ENCODE measurements around the gene EXO1. TPM values are rescaled to one million over a fixed set of nuclear protein-coding genes. Genes with fewer than 3 reads are reported as not detected.

The EXO1 gene
- total RNA-seq, 4 donors from 2014 or later: 0.39 TPM; not detected in 3

DNA sequence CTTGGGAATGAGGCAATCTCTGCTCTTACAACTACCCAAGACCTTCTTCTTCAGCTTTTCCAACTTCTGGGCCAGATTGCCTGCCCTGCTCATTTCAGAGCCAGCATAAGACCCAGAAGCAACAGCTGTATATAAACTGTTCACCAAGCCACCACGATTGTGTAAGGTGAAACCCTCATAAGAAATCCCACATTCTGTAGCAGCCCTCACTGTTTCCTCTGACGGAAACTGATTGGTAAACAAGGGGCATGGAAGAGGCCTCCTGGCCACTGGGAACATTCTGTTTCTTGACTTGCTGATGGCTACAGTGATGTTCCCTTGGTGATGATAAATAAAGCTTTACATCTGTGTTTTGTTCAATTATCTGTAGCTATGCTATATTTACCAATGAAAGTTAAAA lies 39.7 kb upstream of the EXO1 start:
- WGBS, 2 donors: 44 to 54% methylated on average over 2 of the region's 2 CpGs
- H3K4me1 ChIP-seq: no peaks in the 10 kb centered on the region
- H3K4me3 ChIP-seq: no peak overlapping the region
- no peaks in the 10 kb centered on the region for H3K36me3 ChIP-seq
- no peaks in the 10 kb centered on the region for H3K27me3 ChIP-seq
- no peak for DNase-seq (ENCODE audit: low spot score in 2 of 2)
- H3K27ac ChIP-seq: no peak overlapping the region
- H3K9me3 ChIP-seq: no peaks in the 10 kb centered on the region
- TF ChIP-seq, protein P1, sequence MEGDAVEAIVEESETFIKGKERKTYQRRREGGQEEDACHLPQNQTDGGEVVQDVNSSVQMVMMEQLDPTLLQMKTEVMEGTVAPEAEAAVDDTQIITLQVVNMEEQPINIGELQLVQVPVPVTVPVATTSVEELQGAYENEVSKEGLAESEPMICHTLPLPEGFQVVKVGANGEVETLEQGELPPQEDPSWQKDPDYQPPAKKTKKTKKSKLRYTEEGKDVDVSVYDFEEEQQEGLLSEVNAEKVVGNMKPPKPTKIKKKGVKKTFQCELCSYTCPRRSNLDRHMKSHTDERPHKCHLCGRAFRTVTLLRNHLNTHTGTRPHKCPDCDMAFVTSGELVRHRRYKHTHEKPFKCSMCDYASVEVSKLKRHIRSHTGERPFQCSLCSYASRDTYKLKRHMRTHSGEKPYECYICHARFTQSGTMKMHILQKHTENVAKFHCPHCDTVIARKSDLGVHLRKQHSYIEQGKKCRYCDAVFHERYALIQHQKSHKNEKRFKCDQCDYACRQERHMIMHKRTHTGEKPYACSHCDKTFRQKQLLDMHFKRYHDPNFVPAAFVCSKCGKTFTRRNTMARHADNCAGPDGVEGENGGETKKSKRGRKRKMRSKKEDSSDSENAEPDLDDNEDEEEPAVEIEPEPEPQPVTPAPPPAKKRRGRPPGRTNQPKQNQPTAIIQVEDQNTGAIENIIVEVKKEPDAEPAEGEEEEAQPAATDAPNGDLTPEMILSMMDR (IDR thresholded peaks at IDR 0.05): no peak
- TF ChIP-seq POLR2A (IDR thresholded peaks at IDR 0.05): no peak
- TF ChIP-seq EP300 (IDR thresholded peaks at IDR 0.05): no peak

DNA sequence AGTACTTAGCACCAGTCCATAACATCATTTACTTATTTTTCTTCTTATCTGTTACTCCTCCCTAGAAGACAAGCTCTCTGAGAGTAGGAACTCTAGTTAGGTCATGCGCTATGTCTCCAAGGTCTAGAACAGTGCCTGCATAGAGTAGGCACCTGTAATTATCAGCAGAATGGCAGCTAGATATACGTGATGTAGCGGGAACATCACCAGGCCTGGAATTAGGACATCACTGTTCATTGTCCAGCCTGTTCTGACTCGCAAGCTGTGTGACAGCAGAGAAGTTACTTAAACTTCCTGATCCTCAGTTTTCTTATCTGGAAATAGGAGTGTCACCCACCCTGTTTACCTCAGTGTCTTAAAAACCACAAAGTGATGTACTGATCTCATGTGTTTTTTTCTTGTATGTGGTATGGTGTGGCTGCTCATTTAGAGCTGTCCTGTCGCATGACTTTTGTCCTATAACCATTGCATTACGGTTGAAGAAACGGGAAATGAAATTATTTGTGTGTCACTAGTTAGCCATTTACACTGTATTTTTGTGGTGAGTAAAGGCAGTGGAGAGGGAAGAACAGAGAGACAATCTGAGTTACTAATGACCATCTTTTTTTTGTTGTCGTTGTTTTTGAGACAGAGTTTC lies 37.1 kb upstream of the EXO1 start:
- TF ChIP-seq POLR2A (IDR thresholded peaks at IDR 0.05) (no peak), EP300 (IDR thresholded peaks at IDR 0.05) (no peak)
- TF ChIP-seq, protein P1 (IDR thresholded peaks at IDR 0.05): no peak
- Histone ChIP-seq H3K4me1 (no peaks in the 10 kb centered on the region), H3K4me3 (no peak overlapping the region), H3K27ac (no peak overlapping the region), H3K9me3 (no peaks in the 10 kb centered on the region), H3K36me3 (no peaks in the 10 kb centered on the region), H3K27me3 (no peaks in the 10 kb centered on the region)
- 77 to 84% methylated on average over 8 of the region's 8 CpGs for WGBS, 2 donors
- DNase-seq (ENCODE audit: low spot score in 2 of 2): no peak

DNA sequence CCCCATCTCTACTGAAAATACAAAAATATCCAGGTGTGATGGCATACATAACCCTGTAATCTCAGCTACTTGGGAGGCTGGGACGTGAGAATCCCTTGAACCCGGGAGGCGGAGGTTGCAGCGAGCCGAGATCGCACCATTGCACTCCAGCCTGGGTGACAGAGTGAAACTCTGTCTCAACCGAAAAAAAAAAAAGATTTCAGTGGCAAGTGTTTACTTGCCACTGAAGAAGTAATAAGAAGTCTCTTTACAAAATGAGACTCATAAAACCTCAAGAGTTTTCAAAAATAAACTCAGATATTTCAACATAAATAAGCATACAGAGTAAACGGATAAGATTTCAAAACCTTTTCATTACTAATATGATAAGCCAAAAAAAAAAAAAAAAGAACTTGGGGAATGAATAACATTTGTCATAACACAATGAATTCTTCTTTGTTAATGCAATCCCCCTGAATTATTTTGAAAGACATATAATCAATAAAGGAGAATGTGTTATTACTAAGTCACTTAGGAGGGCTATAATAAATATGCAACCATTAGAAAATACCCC lies 34.2 kb upstream of the EXO1 start:
- no peak for DNase-seq (ENCODE audit: low spot score in 2 of 2)
- Histone ChIP-seq H3K4me3 (no peak overlapping the region), H3K36me3 (no peaks in the 10 kb centered on the region), H3K9me3 (no peaks in the 10 kb centered on the region), H3K27me3 (no peaks in the 10 kb centered on the region), H3K4me1 (no peaks in the 10 kb centered on the region), H3K27ac (no peak overlapping the region)
- WGBS, 2 donors: 80 to 86% methylated on average over 8 of the region's 8 CpGs
- TF ChIP-seq EP300 (IDR thresholded peaks at IDR 0.05) (no peak), POLR2A (IDR thresholded peaks at IDR 0.05) (no peak)
- TF ChIP-seq, protein P1 (IDR thresholded peaks at IDR 0.05): no peak

DNA sequence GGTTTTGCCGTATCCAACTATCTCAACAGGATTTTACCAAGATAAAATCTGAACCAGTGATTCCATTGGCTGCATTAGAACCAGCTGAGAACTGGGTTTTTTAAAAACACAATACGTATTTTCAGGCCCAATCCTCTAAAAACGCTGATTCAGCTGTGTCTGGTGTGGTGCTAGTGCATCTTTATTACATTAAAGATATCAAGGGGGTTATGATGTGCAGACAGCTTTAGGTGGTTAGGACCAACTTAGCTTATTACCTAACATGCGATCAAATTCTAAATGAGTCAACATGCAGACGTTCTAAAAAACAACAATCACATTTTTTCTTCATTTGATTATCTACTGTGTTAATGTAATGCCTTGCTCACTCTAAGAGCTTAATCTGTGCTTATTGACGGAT lies 32.0 kb upstream of the EXO1 start:
- Histone ChIP-seq H3K27ac (no peak overlapping the region), H3K4me3 (no peak overlapping the region), H3K4me1 (no peaks in the 10 kb centered on the region), H3K9me3 (no peaks in the 10 kb centered on the region), H3K27me3 (no peaks in the 10 kb centered on the region), H3K36me3 (no peaks in the 10 kb centered on the region)
- TF ChIP-seq, protein P1 (IDR thresholded peaks at IDR 0.05): no peak
- TF ChIP-seq POLR2A (IDR thresholded peaks at IDR 0.05): no peak
- TF ChIP-seq EP300 (IDR thresholded peaks at IDR 0.05): no peak
- DNase-seq (ENCODE audit: low spot score in 2 of 2): no peak
- 81 to 87% methylated on average over 6 of the region's 6 CpGs for WGBS, 2 donors

DNA sequence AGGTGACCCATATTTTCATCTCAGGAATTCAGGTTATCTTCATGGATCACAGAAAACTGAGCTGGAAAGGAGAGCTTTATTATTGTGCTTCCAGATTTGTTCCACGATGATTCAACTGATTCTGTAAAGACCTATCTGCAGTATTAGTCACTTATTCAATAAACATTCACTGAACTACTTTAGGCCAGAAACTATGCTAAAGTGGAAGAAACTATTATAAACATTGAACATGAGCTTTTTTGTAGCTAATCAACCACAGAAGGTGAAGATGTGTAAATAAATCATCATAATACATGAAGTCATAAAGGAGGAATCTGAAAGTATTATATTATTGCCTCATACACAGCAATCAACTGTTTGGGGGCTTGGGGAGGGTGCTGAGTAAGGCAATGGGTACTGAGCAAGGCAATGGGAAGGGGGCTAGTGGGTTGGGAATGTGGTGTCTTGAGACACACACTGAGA lies 30.6 kb upstream of the EXO1 start:
- no peak for DNase-seq (ENCODE audit: low spot score in 2 of 2)
- WGBS, 2 donors: 85 to 90% methylated on average over 1 of the region's 1 CpG
- no peak overlapping the region for H3K27ac ChIP-seq
- H3K36me3 ChIP-seq: no peaks in the 10 kb centered on the region
- TF ChIP-seq POLR2A (IDR thresholded peaks at IDR 0.05) (no peak), EP300 (IDR thresholded peaks at IDR 0.05) (no peak)
- TF ChIP-seq, protein P1 (IDR thresholded peaks at IDR 0.05): no peak
- no peaks in the 10 kb centered on the region for H3K4me1 ChIP-seq
- H3K4me3 ChIP-seq: no peak overlapping the region
- H3K27me3 ChIP-seq: no peaks in the 10 kb centered on the region
- no peaks in the 10 kb centered on the region for H3K9me3 ChIP-seq
